ENCODE data around the gene SIM1.

Gene SIM1

GRCh38 chr6:100459592-100460184 is 5.0 kb downstream of the SIM1 start:
- Histone ChIP-seq H3K9ac (ENCODE audit: low read length) (no peak overlapping the region), H3K4me1 (ENCODE audit: control insufficient read depth, insufficient read depth, low read length) (peaks cover 9% of the 10 kb centered on the region), H3K4me3 (ENCODE audit: low read length) (no peak overlapping the region), H3K36me3 (ENCODE audit: control insufficient read depth, insufficient read depth, low read length) (no peaks in the 10 kb centered on the region), H3K27me3 (ENCODE audit: control insufficient read depth, insufficient read depth, low read length) (peaks cover 100% of the 10 kb centered on the region), H3K9me3 (ENCODE audit: control insufficient read depth, low read length) (no peaks in the 10 kb centered on the region)

GRCh38 chr6:100458841-100459591 is 5.7 kb downstream of the SIM1 start:
- H3K9ac ChIP-seq (ENCODE audit: low read length) = no peak overlapping the region
- peaks cover 100% of the 10 kb centered on the region for H3K27me3 ChIP-seq (ENCODE audit: control insufficient read depth, insufficient read depth, low read length)
- no peaks in the 10 kb centered on the region for H3K36me3 ChIP-seq (ENCODE audit: control insufficient read depth, insufficient read depth, low read length)
- no peaks in the 10 kb centered on the region for H3K9me3 ChIP-seq (ENCODE audit: control insufficient read depth, low read length)
- H3K4me1 ChIP-seq (ENCODE audit: control insufficient read depth, insufficient read depth, low read length) = peaks cover 12% of the 10 kb centered on the region
- H3K4me3 ChIP-seq (ENCODE audit: low read length) = no peak overlapping the region

GRCh38 chr6:100457311-100457990 is 7.3 kb downstream of the SIM1 start:
- no peaks in the 10 kb centered on the region for H3K9me3 ChIP-seq (ENCODE audit: control insufficient read depth, low read length)
- no peak overlapping the region for H3K9ac ChIP-seq (ENCODE audit: low read length)
- peaks cover 100% of the 10 kb centered on the region for H3K27me3 ChIP-seq (ENCODE audit: control insufficient read depth, insufficient read depth, low read length)
- no peaks in the 10 kb centered on the region for H3K36me3 ChIP-seq (ENCODE audit: control insufficient read depth, insufficient read depth, low read length)
- peaks cover 15% of the 10 kb centered on the region for H3K4me1 ChIP-seq (ENCODE audit: control insufficient read depth, insufficient read depth, low read length)
- no peak overlapping the region for H3K4me3 ChIP-seq (ENCODE audit: low read length)

- Histone ChIP-seq H3K27me3 (ENCODE audit: control insufficient read depth, insufficient read depth, low read length) (peaks cover 100% of the 10 kb centered on the region), H3K9me3 (ENCODE audit: control insufficient read depth, low read length) (no peaks in the 10 kb centered on the region), H3K36me3 (ENCODE audit: control insufficient read depth, insufficient read depth, low read length) (no peaks in the 10 kb centered on the region), H3K4me3 (ENCODE audit: low read length) (no peak overlapping the region), H3K9ac (ENCODE audit: low read length) (no peak overlapping the region), H3K4me1 (ENCODE audit: control insufficient read depth, insufficient read depth, low read length) (peaks cover 15% of the 10 kb centered on the region)
Measured at GRCh38 chr6:100456908-100457235, 7.8 kb downstream of the SIM1 start.

- Histone ChIP-seq H3K27me3 (ENCODE audit: control insufficient read depth, insufficient read depth, low read length) (peaks cover 100% of the 10 kb centered on the region), H3K4me3 (ENCODE audit: low read length) (no peak overlapping the region)
Measured at GRCh38 chr6:100456141-100456907, 8.4 kb downstream of the SIM1 start.

GRCh38 chr6:100455230-100456124 is 9.2 kb downstream of the SIM1 start:
- Histone ChIP-seq H3K9ac (ENCODE audit: low read length) (no peak overlapping the region), H3K27me3 (ENCODE audit: control insufficient read depth, insufficient read depth, low read length) (peaks cover 98% of the 10 kb centered on the region), H3K36me3 (ENCODE audit: control insufficient read depth, insufficient read depth, low read length) (no peaks in the 10 kb centered on the region), H3K4me3 (ENCODE audit: low read length) (no peak overlapping the region), H3K9me3 (ENCODE audit: control insufficient read depth, low read length) (no peaks in the 10 kb centered on the region), H3K4me1 (ENCODE audit: control insufficient read depth, insufficient read depth, low read length) (peaks cover 15% of the 10 kb centered on the region)

More at GRCh38 chr6:100456141-100456907, 8.4 kb downstream of the SIM1 start:
- H3K36me3 ChIP-seq (ENCODE audit: control insufficient read depth, insufficient read depth, low read length) = no peaks in the 10 kb centered on the region
- peaks cover 15% of the 10 kb centered on the region for H3K4me1 ChIP-seq (ENCODE audit: control insufficient read depth, insufficient read depth, low read length)
- H3K9me3 ChIP-seq (ENCODE audit: control insufficient read depth, low read length) = no peaks in the 10 kb centered on the region
- H3K9ac ChIP-seq (ENCODE audit: low read length) = no peak overlapping the region

GRCh38 chr6:100454551-100455229 is 10.0 kb downstream of the SIM1 start:
- Histone ChIP-seq H3K4me3 (ENCODE audit: low read length) (no peak overlapping the region), H3K9ac (ENCODE audit: low read length) (no peak overlapping the region), H3K27me3 (ENCODE audit: control insufficient read depth, insufficient read depth, low read length) (peaks cover 97% of the 10 kb centered on the region), H3K9me3 (ENCODE audit: control insufficient read depth, low read length) (no peaks in the 10 kb centered on the region), H3K4me1 (ENCODE audit: control insufficient read depth, insufficient read depth, low read length) (peaks cover 15% of the 10 kb centered on the region), H3K36me3 (ENCODE audit: control insufficient read depth, insufficient read depth, low read length) (no peaks in the 10 kb centered on the region)

- no peaks in the 10 kb centered on the region for H3K36me3 ChIP-seq (ENCODE audit: control insufficient read depth, insufficient read depth, low read length)
- peaks cover 97% of the 10 kb centered on the region for H3K27me3 ChIP-seq (ENCODE audit: control insufficient read depth, insufficient read depth, low read length)
- no peak overlapping the region for H3K4me3 ChIP-seq (ENCODE audit: low read length)
- H3K4me1 ChIP-seq (ENCODE audit: control insufficient read depth, insufficient read depth, low read length) = peaks cover 15% of the 10 kb centered on the region
- no peak overlapping the region for H3K9ac ChIP-seq (ENCODE audit: low read length)
- H3K9me3 ChIP-seq (ENCODE audit: control insufficient read depth, low read length) = no peaks in the 10 kb centered on the region
Measured at GRCh38 chr6:100453701-100454521, 10.8 kb downstream of the SIM1 start.

GRCh38 chr6:100452998-100453397 is 11.7 kb downstream of the SIM1 start:
- Histone ChIP-seq H3K27me3 (ENCODE audit: control insufficient read depth, insufficient read depth, low read length) (peaks cover 97% of the 10 kb centered on the region), H3K36me3 (ENCODE audit: control insufficient read depth, insufficient read depth, low read length) (no peaks in the 10 kb centered on the region), H3K9me3 (ENCODE audit: control insufficient read depth, low read length) (no peaks in the 10 kb centered on the region), H3K4me1 (ENCODE audit: control insufficient read depth, insufficient read depth, low read length) (peaks cover 15% of the 10 kb centered on the region), H3K4me3 (ENCODE audit: low read length) (no peak overlapping the region), H3K9ac (ENCODE audit: low read length) (no peak overlapping the region)

GRCh38 chr6:100451577-100451976 is 13.1 kb downstream of the SIM1 start:
- H3K4me1 ChIP-seq (ENCODE audit: control insufficient read depth, insufficient read depth, low read length) = peaks cover 22% of the 10 kb centered on the region
- H3K9ac ChIP-seq (ENCODE audit: low read length) = no peak overlapping the region
- peaks cover 97% of the 10 kb centered on the region for H3K27me3 ChIP-seq (ENCODE audit: control insufficient read depth, insufficient read depth, low read length)
- H3K9me3 ChIP-seq (ENCODE audit: control insufficient read depth, low read length) = no peaks in the 10 kb centered on the region
- H3K4me3 ChIP-seq (ENCODE audit: low read length) = no peak overlapping the region
- no peaks in the 10 kb centered on the region for H3K36me3 ChIP-seq (ENCODE audit: control insufficient read depth, insufficient read depth, low read length)

Data from mucosa of stomach (tissue), 1 donor.